GM12872 (cell line): ENCODE data around the gene PDE2A.
A peak's percentile ranks its signal among the peaks of the same experiment; 100 is the strongest.

Experiments
- TF ChIP-seq, protein P1 (sequence below): IDR thresholded peaks from 3 replicates; pipeline ENCODE4 v1.5.1; 2011; ENCODE audit warnings: low read depth, mild to moderate bottlenecking, low read length, moderate library complexity; ENCODE audit not compliant: insufficient read depth

Gene PDE2A

DNA sequence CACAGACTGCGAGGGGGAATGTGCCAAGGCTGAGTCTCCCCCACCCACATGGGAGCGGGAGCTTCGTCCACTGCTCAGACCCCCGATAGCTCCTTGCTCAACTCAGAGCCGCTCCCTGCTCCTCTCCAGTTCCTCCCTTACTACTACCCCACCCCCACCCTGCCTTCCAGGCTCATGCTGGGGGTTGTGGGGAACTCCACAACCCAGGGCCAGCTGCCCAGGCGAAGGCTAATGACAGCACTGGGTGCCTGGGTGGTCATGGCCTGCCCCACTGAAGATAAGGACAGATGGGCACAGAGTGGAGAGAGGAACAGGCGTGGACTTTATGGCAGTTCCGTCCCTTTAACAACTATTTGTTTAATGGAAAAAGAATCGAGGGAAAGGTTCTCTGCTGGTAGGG, 73.7 kb downstream of the PDE2A start:
- TF ChIP-seq, protein P1, sequence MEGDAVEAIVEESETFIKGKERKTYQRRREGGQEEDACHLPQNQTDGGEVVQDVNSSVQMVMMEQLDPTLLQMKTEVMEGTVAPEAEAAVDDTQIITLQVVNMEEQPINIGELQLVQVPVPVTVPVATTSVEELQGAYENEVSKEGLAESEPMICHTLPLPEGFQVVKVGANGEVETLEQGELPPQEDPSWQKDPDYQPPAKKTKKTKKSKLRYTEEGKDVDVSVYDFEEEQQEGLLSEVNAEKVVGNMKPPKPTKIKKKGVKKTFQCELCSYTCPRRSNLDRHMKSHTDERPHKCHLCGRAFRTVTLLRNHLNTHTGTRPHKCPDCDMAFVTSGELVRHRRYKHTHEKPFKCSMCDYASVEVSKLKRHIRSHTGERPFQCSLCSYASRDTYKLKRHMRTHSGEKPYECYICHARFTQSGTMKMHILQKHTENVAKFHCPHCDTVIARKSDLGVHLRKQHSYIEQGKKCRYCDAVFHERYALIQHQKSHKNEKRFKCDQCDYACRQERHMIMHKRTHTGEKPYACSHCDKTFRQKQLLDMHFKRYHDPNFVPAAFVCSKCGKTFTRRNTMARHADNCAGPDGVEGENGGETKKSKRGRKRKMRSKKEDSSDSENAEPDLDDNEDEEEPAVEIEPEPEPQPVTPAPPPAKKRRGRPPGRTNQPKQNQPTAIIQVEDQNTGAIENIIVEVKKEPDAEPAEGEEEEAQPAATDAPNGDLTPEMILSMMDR, result no peak

DNA sequence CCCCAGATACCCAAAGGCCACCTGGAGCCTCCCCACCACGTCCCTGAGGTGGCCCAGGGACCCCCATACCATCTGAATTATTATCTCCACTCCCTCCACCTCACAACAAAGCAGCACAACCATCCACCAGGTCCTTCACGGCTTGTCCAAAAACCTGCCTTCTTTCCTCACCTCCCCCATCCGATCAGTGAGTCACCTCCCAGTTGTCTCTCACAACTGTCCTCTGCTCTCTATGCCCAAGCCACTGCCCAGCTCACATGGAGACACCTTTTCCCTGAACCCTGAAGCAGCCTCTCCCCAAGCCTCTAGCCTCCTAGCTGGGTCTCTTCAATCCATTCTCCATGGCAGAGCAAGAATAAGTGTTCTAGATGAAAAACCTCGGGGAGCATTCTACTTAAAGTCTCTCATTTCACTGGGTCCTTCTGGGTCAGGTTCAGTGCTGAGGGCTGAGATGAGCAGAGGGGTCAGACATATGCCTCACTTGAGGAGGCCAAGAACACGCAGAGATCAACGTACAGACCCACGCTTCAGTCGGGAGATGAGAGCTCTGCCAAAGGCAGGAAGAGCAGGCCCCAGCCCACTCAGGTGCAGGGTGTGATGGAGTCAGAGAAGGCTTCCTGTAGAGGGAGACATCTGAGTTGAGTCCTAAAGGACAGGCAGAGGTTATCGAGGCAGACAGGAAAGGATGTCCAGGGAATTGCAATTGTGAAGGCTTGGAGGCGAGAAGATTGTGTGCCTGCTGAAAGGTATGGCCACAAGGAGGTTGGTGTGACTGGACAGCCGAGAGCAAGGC, 74.7 kb downstream of the PDE2A start:
- TF ChIP-seq, protein P1, result no peak

DNA sequence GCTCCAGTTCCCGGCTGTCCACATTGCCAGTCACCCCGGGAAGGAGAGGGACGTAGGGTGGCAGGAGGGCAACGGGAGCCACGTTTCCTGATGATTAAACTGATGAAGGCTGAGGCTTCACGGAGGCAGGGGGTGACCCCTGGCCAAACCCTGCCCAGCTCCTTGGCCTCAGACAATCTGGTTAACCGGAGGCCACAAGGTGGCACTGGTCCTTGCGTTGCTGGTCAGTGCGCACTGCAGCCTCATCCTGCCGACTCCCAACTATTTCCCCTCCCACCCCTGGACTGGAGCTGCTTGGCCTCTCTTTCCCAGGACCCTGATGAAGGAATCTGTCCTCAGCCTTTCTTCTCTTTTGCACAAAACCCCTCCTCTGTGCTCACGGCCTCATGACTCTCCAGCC, 75.3 kb downstream of the PDE2A start:
- TF ChIP-seq, protein P1, result peak; percentile 14; the same call in 1 of the 3 replicates

DNA sequence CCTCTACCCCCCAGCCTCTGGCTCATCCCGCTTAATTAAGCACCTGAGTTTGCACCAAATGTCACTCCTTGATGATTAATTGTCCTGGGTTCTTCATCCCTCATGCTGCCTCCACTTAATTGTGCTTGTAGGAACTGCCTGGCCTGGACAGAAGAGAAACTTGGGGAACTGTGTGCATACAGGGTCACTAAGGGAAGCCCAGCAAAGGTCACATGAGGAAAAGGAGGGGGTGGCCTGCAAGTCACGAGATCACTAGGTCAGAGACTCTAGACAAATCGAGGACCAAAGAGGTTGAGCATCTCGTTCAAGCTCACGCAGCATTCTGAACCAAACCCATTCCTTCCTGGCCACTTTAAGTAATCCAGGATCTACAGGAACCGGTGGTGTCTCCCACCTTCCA, 75.8 kb downstream of the PDE2A start:
- TF ChIP-seq, protein P1, result no peak

DNA sequence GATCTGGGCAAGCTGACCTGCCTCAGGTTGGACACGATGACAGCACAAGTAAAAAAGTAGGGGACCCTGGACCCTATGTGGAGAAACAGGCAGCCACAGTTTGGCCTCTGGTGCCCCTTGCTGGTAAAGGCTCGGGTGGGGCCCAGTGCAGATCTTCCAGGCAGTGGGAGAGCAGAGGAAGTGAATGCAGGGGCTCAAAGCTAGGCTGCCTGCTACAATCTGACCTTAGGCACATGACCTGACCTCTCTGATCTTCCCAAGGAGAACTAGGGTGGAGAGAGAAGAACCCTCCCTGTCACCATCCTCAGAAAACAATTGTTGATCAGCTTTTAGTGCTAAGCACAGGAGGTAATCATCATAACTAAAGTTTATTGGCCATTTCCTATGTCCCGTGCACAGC, 76.5 kb downstream of the PDE2A start:
- TF ChIP-seq, protein P1, result no peak

DNA sequence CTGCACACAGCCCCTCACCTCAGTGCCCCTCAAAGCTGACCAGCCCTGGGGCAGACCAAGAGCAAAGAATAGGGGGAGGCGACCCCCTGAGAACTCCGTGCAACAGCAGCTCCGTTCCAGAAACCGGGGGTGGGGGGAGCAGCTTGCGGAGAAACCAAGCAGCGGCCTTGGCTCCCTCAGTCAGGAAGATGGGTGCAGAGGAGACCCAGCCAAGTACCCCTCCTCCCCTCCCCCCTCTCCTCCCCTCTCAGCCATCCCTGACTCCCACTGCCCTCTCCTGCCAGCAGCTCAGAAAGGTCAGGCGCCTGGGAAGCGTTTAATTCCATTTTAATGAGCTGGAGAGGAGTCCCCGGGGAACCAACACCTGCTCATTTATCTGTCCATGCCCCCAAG, 78.9 kb downstream of the PDE2A start:
- TF ChIP-seq, protein P1, result no peak

DNA sequence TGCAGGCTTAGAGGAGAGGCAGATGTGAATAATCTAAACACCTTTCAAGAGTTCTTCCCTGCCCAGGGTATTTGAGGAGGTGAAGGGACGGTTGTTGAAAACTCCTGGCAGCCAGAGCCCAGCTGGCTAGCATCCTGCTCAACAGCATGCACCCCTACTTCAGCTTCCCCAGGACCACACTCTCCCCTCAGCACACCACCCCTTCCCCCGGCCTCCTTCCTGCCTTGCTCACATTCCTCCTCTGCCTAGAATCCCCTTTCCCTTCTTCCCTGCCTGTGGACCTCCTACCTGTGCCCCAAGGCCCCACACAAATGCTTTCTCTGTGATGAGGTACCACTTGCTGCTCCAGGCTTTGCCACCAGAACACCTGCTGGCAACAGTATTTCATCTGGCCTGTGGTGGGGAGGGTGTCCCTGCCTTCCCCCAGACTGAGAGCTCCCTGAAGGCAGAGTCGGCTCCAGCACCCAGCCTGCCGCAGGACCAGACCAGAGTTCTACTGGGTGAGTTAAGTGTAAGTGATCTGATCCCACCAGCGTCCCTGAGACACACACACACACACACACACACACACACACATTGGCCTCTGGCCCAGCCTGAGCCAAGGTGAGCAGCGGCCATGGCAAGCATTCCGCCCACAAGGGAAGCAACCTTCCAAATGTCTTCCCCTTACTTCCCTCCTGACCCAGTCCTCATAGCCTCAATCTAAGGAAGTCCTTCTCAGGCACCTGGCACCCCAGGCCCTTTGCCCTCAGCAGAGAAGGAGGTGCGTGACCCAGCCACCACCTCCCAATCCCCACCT, 79.5 kb downstream of the PDE2A start:
- TF ChIP-seq, protein P1, result no peak
